Skeletal muscle tissue (tissue), 4 donors: ENCODE measurements around the gene ESR1. TPM values are rescaled to one million over a fixed set of nuclear protein-coding genes. Genes with fewer than 3 reads are reported as not detected.
"Not testable (repeated sequence)": the region's sequence is repeated elsewhere in the genome, so short reads cannot be mapped to it uniquely, and the experiment has no call there.

ENCODE experiments used
- H3K27ac ChIP-seq: one replicate; pipeline ENCODE4 v1.7.0; 2013; ENCODE audit warnings: mild to moderate bottlenecking, low read depth, low read length, inconsistent platforms
- H3K27me3 ChIP-seq, 3 donors: one replicate each; pipeline ENCODE4 v1.7.0; 2013; ENCODE audit warnings: low read length in 3 of 3; ENCODE audit not compliant: control insufficient read depth in 3 of 3, insufficient read depth in 3 of 3
- H3K36me3 ChIP-seq, 3 donors: one replicate each; pipeline ENCODE4 v1.7.0; 2013; ENCODE audit warnings: low read length in 3 of 3; ENCODE audit not compliant: control insufficient read depth in 3 of 3, insufficient read depth in 3 of 3
- H3K4me1 ChIP-seq, 3 donors: one replicate each; pipeline ENCODE4 v1.7.0; 2013; ENCODE audit warnings: low read length in 3 of 3, mild to moderate bottlenecking in 3 of 3; ENCODE audit not compliant: control insufficient read depth in 3 of 3, insufficient read depth in 3 of 3
- H3K4me3 ChIP-seq, 3 donors: one replicate each; pipeline ENCODE4 v1.7.0; 2013; ENCODE audit warnings: low read length in 3 of 3
- H3K9ac ChIP-seq, 3 donors: one replicate each; pipeline ENCODE4 v1.7.0; 2013; ENCODE audit warnings: low read length in 3 of 3, mild to moderate bottlenecking in 3 of 3, moderate library complexity in 2 of 3, low read depth in 1 of 3
- H3K9me3 ChIP-seq, 3 donors: one replicate each; pipeline ENCODE4 v1.7.0; 2013; ENCODE audit warnings: low read length in 3 of 3; ENCODE audit not compliant: control insufficient read depth in 3 of 3
- total RNA-seq: library from RNA; depleted of rRNA; stranded (reverse); fragments of >200 nt; gene quantifications from one replicate; pipeline ENCODE4 v1.2.3, GENCODE V29; 2014
- donor health status: Osteomylitis.

ESR1 gene
- total RNA-seq, 1 donor from 2014 or later: 1.0 TPM

DNA sequence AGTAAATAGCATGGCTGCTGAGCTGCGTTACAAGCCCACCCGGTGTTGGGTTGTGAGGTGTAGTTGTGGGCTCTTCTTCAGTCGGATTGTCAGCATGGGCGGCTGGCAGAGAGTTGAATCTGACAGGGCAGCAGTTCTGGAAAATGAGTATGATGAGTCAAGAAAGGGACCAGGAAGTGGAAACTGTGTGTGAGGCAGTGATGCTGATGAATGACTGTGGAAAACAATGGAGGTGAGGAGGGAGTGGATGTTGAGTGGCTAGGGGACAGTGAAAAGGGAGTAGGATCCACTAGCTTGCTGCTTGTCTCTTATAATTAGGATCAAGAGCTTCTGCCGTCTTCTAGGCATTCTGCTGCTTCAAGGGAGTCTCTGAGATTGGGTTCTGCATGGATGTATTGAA is 154.3 kb downstream of the ESR1 start:
- H3K36me3 ChIP-seq: no peaks in the 10 kb centered on the region
- no peaks in the 10 kb centered on the region for H3K4me1 ChIP-seq
- H3K27me3 ChIP-seq: no peaks in the 10 kb centered on the region

DNA sequence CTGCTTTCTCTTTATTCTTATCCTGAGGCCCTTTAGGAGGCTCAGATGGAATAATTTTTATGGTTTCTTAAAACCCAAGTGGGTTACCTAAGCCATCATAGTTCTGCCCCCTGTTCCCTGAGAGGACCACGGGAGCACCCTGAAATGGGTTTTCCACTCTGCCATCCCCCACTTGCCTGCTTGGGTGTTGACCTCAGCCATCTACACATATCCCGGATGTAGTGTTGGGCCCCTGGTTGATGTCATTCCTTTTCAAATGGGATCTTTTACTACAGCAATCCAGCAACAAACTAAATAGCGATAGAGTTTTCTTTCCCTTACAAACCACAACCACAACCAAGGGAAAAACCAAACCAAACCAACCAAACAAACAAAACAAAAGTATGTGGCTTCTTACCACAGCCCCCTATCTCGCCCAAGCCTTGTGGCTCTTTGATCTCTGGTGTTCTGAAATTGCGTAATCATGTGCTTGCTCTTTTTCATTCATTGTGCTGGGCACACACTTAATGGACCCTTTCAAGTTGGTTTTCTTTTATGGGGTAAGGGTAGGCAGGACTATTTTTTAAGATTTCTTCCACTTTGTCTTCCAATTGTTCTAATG is 154.9 kb downstream of the ESR1 start:
- no peaks in the 10 kb centered on the region for H3K9me3 ChIP-seq
- no peak overlapping the region for H3K27ac ChIP-seq
- H3K36me3 ChIP-seq: no peaks in the 10 kb centered on the region
- no peaks in the 10 kb centered on the region for H3K4me1 ChIP-seq
- H3K27me3 ChIP-seq: no peaks in the 10 kb centered on the region
- H3K4me3 ChIP-seq: no peak overlapping the region
- no peak overlapping the region for H3K9ac ChIP-seq

More for the DNA sequence above, 154.3 kb downstream of the ESR1 start:
- Histone ChIP-seq H3K9ac (no peak overlapping the region), H3K4me3 (no peak overlapping the region), H3K27ac (no peak overlapping the region), H3K9me3 (no peaks in the 10 kb centered on the region)

DNA sequence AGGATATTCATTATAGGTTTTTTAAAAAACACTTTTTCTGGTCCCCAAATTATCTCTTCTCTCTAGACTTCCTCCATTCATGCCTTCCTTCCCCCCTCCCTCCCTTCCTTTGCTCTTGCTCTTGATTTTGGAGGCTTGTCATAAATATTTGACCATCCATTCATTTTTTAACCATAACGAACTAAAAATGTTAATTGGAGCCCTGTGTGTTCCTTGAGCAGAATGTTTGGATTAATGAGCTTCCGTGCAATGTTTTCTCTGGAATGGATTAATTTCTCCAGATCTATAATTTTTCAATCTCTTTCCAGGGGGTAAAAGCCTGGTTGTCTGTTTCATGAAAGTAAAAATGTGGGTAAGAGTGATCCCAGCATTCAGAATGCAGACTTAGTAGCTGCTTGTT is 155.5 kb downstream of the ESR1 start:
- H3K4me1 ChIP-seq: no peaks in the 10 kb centered on the region
- no peak overlapping the region for H3K9ac ChIP-seq
- H3K9me3 ChIP-seq: no peaks in the 10 kb centered on the region
- no peaks in the 10 kb centered on the region for H3K27me3 ChIP-seq
- no peaks in the 10 kb centered on the region for H3K36me3 ChIP-seq
- no peak overlapping the region for H3K4me3 ChIP-seq
- H3K27ac ChIP-seq: no peak overlapping the region

DNA sequence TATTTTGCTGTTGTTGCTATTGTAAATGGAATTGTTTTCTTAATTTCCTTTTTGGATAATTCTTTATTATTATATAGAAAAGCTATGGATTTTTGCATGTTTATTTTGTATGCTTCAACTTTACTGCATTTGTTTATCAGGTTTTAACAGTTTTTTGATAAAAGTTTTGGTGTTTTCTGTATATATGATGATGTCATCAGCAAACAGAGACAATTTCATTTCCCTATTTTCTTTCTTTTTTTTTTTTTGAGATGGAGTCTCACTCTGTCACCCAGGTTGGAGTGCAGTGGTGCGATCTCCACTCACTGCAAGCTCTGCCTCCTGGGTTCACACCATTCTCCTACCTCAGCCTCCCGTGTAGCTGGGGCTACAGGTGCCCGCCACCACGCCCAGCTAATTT is 156.9 kb downstream of the ESR1 start:
- not testable (repeated sequence) for H3K4me1 ChIP-seq, H3K36me3 ChIP-seq, H3K27ac ChIP-seq, H3K9me3 ChIP-seq, H3K4me3 ChIP-seq, H3K27me3 ChIP-seq, H3K9ac ChIP-seq

DNA sequence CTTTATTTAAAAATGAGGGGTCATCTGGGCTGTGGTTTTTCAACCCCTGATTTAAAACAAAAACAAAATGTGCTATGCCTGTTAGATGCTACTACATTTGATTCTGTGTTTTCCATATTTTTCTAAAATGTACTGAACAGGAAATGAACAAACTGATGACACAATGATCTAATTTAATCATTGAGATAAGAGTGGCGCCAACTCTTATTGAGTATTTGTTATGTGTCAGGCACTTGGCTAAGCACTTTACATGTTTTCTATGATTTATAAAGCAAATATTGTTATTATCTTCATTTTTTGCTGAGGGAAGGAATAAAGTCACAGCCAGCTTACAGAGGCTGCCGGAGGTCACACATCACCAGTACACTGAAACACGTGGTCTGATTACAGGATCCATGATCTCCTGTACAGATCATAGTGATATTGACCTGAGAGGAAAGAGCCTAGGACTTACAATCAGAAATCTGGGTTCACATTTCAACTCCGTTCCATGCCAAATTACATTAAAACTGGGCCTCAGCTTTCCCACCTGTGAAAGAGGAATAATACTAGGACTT is 166.7 kb downstream of the ESR1 start:
- Histone ChIP-seq H3K27ac (no peak overlapping the region), H3K27me3 (no peaks in the 10 kb centered on the region), H3K36me3 (no peaks in the 10 kb centered on the region), H3K9ac (no peak overlapping the region), H3K4me3 (no peak overlapping the region), H3K4me1 (peaks cover 0 to 3% (median 2%) of the 10 kb centered on the region in 3 donors), H3K9me3 (no peaks in the 10 kb centered on the region)

DNA sequence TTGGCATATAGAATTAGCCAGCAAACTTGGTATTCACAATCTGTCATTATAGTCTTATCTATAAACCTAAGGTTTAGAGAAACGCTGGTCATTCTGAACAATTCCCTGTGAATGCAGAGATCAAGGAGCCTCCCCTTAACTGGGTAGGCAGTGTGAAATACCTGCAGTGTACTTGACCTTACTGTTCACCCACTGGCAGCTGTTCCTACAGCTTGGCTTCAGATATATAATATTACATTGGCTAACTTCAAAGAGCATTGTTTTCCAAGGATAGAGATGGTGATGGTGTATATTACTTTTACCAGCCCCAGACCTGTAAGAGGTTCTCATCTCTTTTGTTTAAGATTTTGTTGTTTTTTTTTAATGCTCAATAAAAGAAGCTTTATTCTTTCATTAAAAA is 168.3 kb downstream of the ESR1 start:
- no peak overlapping the region for H3K9ac ChIP-seq
- no peaks in the 10 kb centered on the region for H3K9me3 ChIP-seq
- no peaks in the 10 kb centered on the region for H3K27me3 ChIP-seq
- no peak overlapping the region for H3K27ac ChIP-seq
- H3K36me3 ChIP-seq: no peaks in the 10 kb centered on the region
- H3K4me3 ChIP-seq: no peak overlapping the region
- peaks cover 0 to 3% (median 2%) of the 10 kb centered on the region in 3 donors for H3K4me1 ChIP-seq

DNA sequence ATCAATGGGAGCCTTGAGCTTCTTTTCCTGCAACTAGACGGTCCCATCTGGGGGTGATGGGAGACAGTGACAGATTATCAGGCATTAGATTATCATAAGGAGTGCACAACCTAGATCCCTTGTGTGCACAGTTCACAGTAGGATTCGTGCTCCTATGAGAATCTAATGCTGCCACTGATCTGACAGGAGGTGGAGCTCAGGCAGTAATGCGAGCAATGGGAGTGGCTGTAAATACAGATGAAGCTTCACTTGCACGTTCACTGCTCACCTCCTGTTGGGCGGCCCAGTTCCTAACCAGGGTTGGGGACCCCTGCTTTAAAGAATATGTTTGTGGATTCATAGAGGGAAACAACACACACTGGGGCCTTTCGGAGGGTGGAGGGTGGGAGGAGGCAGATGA is 180.7 kb downstream of the ESR1 start:
- not testable (repeated sequence) for H3K27ac ChIP-seq, H3K9me3 ChIP-seq, H3K27me3 ChIP-seq, H3K4me1 ChIP-seq, H3K36me3 ChIP-seq, H3K4me3 ChIP-seq, H3K9ac ChIP-seq

DNA sequence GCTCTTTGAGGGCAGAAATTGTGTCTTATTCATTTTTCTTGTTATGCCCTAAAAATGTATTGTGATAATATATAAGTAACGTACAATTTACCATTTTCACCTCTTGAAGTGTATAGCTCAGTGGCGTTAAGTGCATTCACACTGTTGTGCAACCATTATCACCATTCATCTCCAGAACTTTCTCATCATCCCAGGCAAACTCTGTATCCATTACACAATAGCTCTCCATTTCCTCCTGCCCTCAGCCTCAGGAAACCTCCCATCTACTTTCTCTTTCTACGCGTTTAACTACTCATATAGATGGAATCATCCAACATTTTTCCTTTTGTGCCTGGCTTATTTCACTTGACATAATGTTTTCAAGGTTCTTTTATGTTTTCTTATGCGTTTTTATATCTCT is 184.6 kb downstream of the ESR1 start:
- H3K9me3 ChIP-seq: peaks cover 0 to 4% (median 0%) of the 10 kb centered on the region in 3 donors
- H3K4me1 ChIP-seq: peaks cover 7 to 13% (median 7%) of the 10 kb centered on the region in 3 donors
- H3K27ac ChIP-seq: no peak overlapping the region
- no peaks in the 10 kb centered on the region for H3K27me3 ChIP-seq
- no peaks in the 10 kb centered on the region for H3K36me3 ChIP-seq
- H3K4me3 ChIP-seq: no peak overlapping the region
- H3K9ac ChIP-seq: no peak overlapping the region

DNA sequence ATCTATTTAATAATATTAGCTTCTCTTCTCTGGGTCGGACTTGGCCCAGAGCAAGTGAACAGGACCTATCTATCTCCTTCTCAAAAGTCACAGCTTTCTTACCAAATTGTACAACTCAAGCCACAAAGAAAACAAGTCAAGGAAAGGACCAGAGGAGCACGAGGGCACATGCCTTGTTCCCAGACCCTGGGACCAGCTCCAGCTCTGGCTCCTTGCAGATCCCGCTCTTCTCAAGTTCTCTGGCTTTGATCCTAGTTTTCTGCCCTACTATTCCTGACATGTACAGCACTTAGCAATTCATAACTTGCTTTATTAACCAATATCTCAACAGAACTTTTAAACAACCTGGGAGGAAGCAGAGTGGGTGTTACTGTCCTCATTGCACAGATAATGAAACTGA is 185.9 kb downstream of the ESR1 start:
- Histone ChIP-seq H3K4me3 (peak overlapping the region in 2 of 3 donors; percentile 30 to 35), H3K27me3 (no peaks in the 10 kb centered on the region), H3K4me1 (peaks cover 7 to 13% (median 7%) of the 10 kb centered on the region in 3 donors), H3K9me3 (peaks cover 0 to 4% (median 0%) of the 10 kb centered on the region in 3 donors), H3K36me3 (no peaks in the 10 kb centered on the region), H3K27ac (no peak overlapping the region), H3K9ac (no peak overlapping the region)

DNA sequence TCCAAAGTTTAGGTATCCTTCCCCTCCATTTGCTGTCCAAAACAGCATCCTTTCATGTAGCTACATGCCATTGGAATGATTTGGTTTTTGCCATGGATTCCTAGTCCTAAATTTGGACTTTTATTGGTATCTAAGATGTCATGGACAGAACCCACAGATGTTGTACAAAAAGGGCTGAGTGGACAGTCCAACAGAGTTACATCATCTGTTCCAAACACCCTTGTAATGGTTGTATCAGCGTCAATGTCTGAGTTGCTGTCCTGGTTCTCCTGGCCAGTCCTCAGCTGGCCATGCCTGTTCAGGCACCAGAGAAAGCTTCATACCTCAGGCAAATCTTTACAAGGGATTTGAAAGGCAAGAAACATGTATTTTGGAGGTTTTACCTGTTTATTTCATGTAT is 191.3 kb downstream of the ESR1 start:
- H3K9ac ChIP-seq: no peak overlapping the region
- no peaks in the 10 kb centered on the region for H3K27me3 ChIP-seq
- no peaks in the 10 kb centered on the region for H3K9me3 ChIP-seq
- H3K4me3 ChIP-seq: no peak overlapping the region
- no peak overlapping the region for H3K27ac ChIP-seq
- H3K4me1 ChIP-seq: peaks cover 16 to 18% (median 16%) of the 10 kb centered on the region in 3 donors
- H3K36me3 ChIP-seq: no peaks in the 10 kb centered on the region
